Measurements from ENCODE around the gene RABGAP1L. TPM values are rescaled to one million over a fixed set of nuclear protein-coding genes. Genes with fewer than 3 reads are reported as not detected.
A peak's percentile ranks its signal among the peaks of the same experiment; 100 is the strongest.

Gene RABGAP1L
- total and polyA plus RNA-seq, 10 donors, result 30.3 to 125 (median 77.7) TPM

GRCh38 chr1:174153825-174154107 is 5.6 kb upstream of the RABGAP1L start:
- H3K36me3 ChIP-seq, result no peaks in the 10 kb centered on the region
- TF ChIP-seq POLR2A (IDR thresholded peaks at IDR 0.05) (no peak), CTCF (IDR thresholded peaks at IDR 0.05 in 8 of 11, conservative IDR thresholded peaks at IDR 0.05 in 3 of 11) (no peak), POLR2AphosphoS5 (IDR thresholded peaks at IDR 0.05) (no peak)
- H3K4me3 ChIP-seq, result no peak overlapping the region
- peaks cover 20 to 41% (median 24%) of the 10 kb centered on the region in 6 donors for H3K4me1 ChIP-seq
- no peak for DNase-seq
- intact Hi-C loops (cut with DNase I; ENCODE audit: low total_unique reads), result no loop called here
- H3K27ac ChIP-seq, result no peak overlapping the region
- peaks cover 0 to 5% (median 0%) of the 10 kb centered on the region in 8 donors for H3K9me3 ChIP-seq
- H3K27me3 ChIP-seq (replicated peaks in 1 of 7), result no peaks in the 10 kb centered on the region

GRCh38 chr1:174156437-174156836 is 2.9 kb upstream of the RABGAP1L start:
- intact Hi-C loops (cut with DNase I; ENCODE audit: low total_unique reads), result no loop called here
- no peak for DNase-seq
- 88 to 96% (median 94%) methylated on average over 1 of the region's 1 CpG for WGBS, 5 donors

GRCh38 chr1:174157157-174157806 is 2.0 kb upstream of the RABGAP1L start:
- TF ChIP-seq POLR2A (IDR thresholded peaks at IDR 0.05) (no peak), CTCF (IDR thresholded peaks at IDR 0.05 in 8 of 11, conservative IDR thresholded peaks at IDR 0.05 in 3 of 11) (no peak), POLR2AphosphoS5 (IDR thresholded peaks at IDR 0.05) (no peak)
- Histone ChIP-seq H3K4me3 (no peak overlapping the region), H3K36me3 (no peaks in the 10 kb centered on the region), H3K9me3 (no peaks in the 10 kb centered on the region), H3K27me3 (replicated peaks in 1 of 7) (no peaks in the 10 kb centered on the region), H3K4me1 (peaks cover 25 to 65% (median 49%) of the 10 kb centered on the region in 6 donors), H3K27ac (peak overlapping the region in 2 of 8 donors; percentile 4 to 97)
- intact Hi-C loops (cut with DNase I; ENCODE audit: low total_unique reads), result no loop called here
- WGBS, 5 donors, result 61 to 70% (median 65%) methylated on average over 3 of the region's 3 CpGs
- no peak for DNase-seq

More at GRCh38 chr1:174156437-174156836, 2.9 kb upstream of the RABGAP1L start:
- Histone ChIP-seq H3K27me3 (replicated peaks in 1 of 7) (no peaks in the 10 kb centered on the region), H3K9me3 (no peaks in the 10 kb centered on the region), H3K4me1 (peaks cover 25 to 58% (median 41%) of the 10 kb centered on the region in 6 donors), H3K36me3 (no peaks in the 10 kb centered on the region), H3K4me3 (no peak overlapping the region), H3K27ac (no peak overlapping the region)
- TF ChIP-seq POLR2A (IDR thresholded peaks at IDR 0.05) (no peak), POLR2AphosphoS5 (IDR thresholded peaks at IDR 0.05) (no peak), CTCF (IDR thresholded peaks at IDR 0.05 in 8 of 11, conservative IDR thresholded peaks at IDR 0.05 in 3 of 11) (no peak)

GRCh38 chr1:174158767-174159251 is 511 bp upstream of the RABGAP1L start:
- DNase-seq, result no peak
- no peak for TF ChIP-seq CTCF (IDR thresholded peaks at IDR 0.05 in 8 of 11, conservative IDR thresholded peaks at IDR 0.05 in 3 of 11)
- peak in 1 of 3 donors; percentile 45 for TF ChIP-seq POLR2A (IDR thresholded peaks at IDR 0.05)
- TF ChIP-seq POLR2AphosphoS5 (IDR thresholded peaks at IDR 0.05), result no peak

More at GRCh38 chr1:174158767-174159251, 511 bp upstream of the RABGAP1L start:
- Histone ChIP-seq H3K4me1 (peaks cover 20 to 59% (median 51%) of the 10 kb centered on the region in 6 donors), H3K27ac (peak overlapping the region; percentile 88 to 97 (median 92)), H3K4me3 (peak overlapping the region; percentile 76 to 98 (median 91)), H3K36me3 (no peaks in the 10 kb centered on the region), H3K9me3 (no peaks in the 10 kb centered on the region), H3K27me3 (replicated peaks in 1 of 7) (no peaks in the 10 kb centered on the region)
- intact Hi-C loops (cut with DNase I; ENCODE audit: low total_unique reads), result no loop called here
- WGBS, 5 donors, result 1 to 2% (median 1%) methylated on average over 23 of the region's 23 CpGs

Data from spleen (tissue), 11 donors.